ENCODE data around the gene C1orf226. TPM values are rescaled to one million over a fixed set of nuclear protein-coding genes. Genes with fewer than 3 reads are reported as not detected.
"Not testable (repeated sequence)": the region's sequence is repeated elsewhere in the genome, so short reads cannot be mapped to it uniquely, and the experiment has no call there.

The C1orf226 gene
- total and polyA plus RNA-seq, 2 experiments from 2014 or later = 5.1 to 10.0 TPM

- TF ChIP-seq, protein P1, sequence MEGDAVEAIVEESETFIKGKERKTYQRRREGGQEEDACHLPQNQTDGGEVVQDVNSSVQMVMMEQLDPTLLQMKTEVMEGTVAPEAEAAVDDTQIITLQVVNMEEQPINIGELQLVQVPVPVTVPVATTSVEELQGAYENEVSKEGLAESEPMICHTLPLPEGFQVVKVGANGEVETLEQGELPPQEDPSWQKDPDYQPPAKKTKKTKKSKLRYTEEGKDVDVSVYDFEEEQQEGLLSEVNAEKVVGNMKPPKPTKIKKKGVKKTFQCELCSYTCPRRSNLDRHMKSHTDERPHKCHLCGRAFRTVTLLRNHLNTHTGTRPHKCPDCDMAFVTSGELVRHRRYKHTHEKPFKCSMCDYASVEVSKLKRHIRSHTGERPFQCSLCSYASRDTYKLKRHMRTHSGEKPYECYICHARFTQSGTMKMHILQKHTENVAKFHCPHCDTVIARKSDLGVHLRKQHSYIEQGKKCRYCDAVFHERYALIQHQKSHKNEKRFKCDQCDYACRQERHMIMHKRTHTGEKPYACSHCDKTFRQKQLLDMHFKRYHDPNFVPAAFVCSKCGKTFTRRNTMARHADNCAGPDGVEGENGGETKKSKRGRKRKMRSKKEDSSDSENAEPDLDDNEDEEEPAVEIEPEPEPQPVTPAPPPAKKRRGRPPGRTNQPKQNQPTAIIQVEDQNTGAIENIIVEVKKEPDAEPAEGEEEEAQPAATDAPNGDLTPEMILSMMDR (IDR thresholded peaks at IDR 0.05; ENCODE audit: low read depth, low read length) = no peak
- Histone ChIP-seq H3K9me3 (ENCODE audit: low read depth) (no peaks in the 10 kb centered on the region), H3K36me3 (no peaks in the 10 kb centered on the region), H3K27ac (no peak overlapping the region), H3K4me1 (ENCODE audit: low read depth) (no peaks in the 10 kb centered on the region), H3K27me3 (no peaks in the 10 kb centered on the region), H3K4me3 (no peak overlapping the region)
- no peak for DNase-seq (ENCODE audit: low read depth in 1 of 2, low spot score in 1 of 2)
These were observed 34.7 kb downstream of the C1orf226 start for GRCh38 chr1:162416215-162416614.

GRCh38 chr1:162416909-162417308 lies 35.4 kb downstream of the C1orf226 start:
- TF ChIP-seq, protein P1 (IDR thresholded peaks at IDR 0.05; ENCODE audit: low read depth, low read length) = no peak
- no peak overlapping the region for H3K27ac ChIP-seq
- no peak overlapping the region for H3K4me3 ChIP-seq
- no peaks in the 10 kb centered on the region for H3K27me3 ChIP-seq
- no peaks in the 10 kb centered on the region for H3K4me1 ChIP-seq (ENCODE audit: low read depth)
- no peak for DNase-seq (ENCODE audit: low read depth in 1 of 2, low spot score in 1 of 2)
- no peaks in the 10 kb centered on the region for H3K9me3 ChIP-seq (ENCODE audit: low read depth)
- no peaks in the 10 kb centered on the region for H3K36me3 ChIP-seq

DNA sequence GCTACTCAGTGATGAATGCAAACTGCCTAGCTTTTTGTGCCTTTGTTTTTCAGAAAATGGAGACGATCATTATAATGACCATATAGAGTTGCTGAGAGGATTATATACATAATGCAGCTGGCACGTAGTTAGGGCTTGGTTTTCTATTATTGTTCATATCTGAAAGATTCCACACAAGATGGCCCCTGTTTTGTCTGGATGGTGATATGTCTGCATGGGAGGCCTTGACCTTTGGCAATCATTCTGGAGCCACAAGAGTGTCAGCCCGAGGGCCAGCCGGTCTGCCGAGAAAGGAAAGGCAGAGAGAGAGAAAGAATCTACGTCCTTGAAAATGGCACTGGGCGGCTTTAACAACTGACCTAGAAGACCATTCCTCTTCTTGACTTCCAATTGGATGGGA lies 36.1 kb downstream of the C1orf226 start:
- TF ChIP-seq, protein P1 (IDR thresholded peaks at IDR 0.05; ENCODE audit: low read depth, low read length) = no peak
- no peaks in the 10 kb centered on the region for H3K4me1 ChIP-seq (ENCODE audit: low read depth)
- DNase-seq (ENCODE audit: low read depth in 1 of 2, low spot score in 1 of 2) = no peak

DNA sequence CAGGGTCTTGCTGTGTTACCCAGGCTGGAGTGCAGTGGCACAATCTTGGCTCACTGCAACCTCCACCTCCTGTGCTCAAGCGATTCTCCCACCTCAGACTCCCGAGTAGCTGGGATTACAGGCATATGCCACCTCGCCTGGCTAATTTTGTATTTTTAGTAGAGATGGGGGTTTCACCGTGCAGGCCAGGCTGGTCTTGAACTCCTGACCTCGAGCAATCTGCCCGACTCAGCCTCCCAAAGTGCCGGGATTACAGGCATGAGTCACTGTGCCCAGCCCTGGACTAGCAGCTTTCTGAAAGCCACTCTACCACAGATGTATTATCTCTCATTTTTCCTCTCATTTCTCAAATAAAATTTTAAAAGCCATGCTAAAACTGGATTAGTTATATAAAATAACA lies 37.1 kb downstream of the C1orf226 start:
- not testable (repeated sequence) for DNase-seq (ENCODE audit: low read depth in 1 of 2, low spot score in 1 of 2); H3K9me3 ChIP-seq (ENCODE audit: low read depth); H3K27ac ChIP-seq; H3K4me3 ChIP-seq; H3K27me3 ChIP-seq; H3K36me3 ChIP-seq; H3K4me1 ChIP-seq (ENCODE audit: low read depth)

More for the DNA sequence above, 36.1 kb downstream of the C1orf226 start:
- Histone ChIP-seq H3K36me3 (no peaks in the 10 kb centered on the region), H3K27ac (no peak overlapping the region), H3K4me3 (no peak overlapping the region), H3K9me3 (ENCODE audit: low read depth) (no peaks in the 10 kb centered on the region), H3K27me3 (no peaks in the 10 kb centered on the region)

DNA sequence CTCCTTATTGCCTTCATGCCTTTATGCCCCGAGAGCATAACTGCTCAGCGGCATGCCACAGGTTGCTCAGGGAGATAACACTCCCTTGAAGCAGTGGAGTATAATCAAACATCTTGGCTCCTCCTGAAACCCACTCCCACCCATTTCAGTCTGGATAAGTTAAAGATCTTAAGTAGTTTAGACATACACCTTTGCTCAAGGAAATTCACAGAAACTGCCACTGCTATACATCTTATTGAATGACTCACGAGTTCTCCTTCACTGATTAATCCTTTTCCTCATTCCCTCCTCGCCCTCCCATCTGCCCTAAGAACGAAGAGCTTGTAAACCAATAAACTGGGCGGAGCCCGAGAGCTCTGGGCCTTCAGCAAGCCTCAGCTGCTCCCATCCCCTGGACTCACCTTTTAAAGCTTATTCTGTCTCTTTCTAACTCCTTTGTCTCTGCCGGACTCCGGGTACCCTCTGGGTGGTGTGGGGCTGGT lies 38.0 kb downstream of the C1orf226 start:
- not testable (repeated sequence) for H3K4me3 ChIP-seq; H3K36me3 ChIP-seq; H3K27ac ChIP-seq; H3K4me1 ChIP-seq (ENCODE audit: low read depth); H3K27me3 ChIP-seq; DNase-seq (ENCODE audit: low read depth in 1 of 2, low spot score in 1 of 2); H3K9me3 ChIP-seq (ENCODE audit: low read depth)

DNA sequence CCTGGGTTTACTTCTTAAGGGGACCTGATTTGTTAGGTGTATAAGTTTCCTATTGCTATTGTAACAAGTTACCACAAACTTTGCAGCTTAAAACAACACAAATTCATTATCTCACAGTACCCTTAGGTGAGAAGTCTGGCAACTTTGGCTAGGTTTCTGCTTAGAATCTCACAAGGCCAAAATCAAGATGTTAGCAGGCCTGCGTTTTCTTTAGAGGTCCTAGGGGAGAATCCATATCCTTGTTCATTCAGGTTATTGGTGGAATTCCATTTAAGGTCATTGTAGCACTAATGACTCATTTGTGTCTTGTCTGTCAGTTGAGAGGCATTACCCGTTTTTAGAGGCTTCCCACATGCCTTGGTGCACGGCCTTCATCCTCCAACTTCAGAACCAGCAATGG lies 38.6 kb downstream of the C1orf226 start:
- Histone ChIP-seq H3K27ac (no peak overlapping the region), H3K9me3 (ENCODE audit: low read depth) (no peaks in the 10 kb centered on the region), H3K4me1 (ENCODE audit: low read depth) (no peaks in the 10 kb centered on the region), H3K36me3 (no peaks in the 10 kb centered on the region), H3K4me3 (no peak overlapping the region), H3K27me3 (no peaks in the 10 kb centered on the region)
- no peak for DNase-seq (ENCODE audit: low read depth in 1 of 2, low spot score in 1 of 2)
- TF ChIP-seq, protein P1 (IDR thresholded peaks at IDR 0.05; ENCODE audit: low read depth, low read length) = no peak
